ENCODE measurements around the gene PRKAR1A.
"Not testable (repeated sequence)": the region's sequence is repeated elsewhere in the genome, so short reads cannot be mapped to it uniquely, and the experiment has no call there.

The PRKAR1A gene

DNA sequence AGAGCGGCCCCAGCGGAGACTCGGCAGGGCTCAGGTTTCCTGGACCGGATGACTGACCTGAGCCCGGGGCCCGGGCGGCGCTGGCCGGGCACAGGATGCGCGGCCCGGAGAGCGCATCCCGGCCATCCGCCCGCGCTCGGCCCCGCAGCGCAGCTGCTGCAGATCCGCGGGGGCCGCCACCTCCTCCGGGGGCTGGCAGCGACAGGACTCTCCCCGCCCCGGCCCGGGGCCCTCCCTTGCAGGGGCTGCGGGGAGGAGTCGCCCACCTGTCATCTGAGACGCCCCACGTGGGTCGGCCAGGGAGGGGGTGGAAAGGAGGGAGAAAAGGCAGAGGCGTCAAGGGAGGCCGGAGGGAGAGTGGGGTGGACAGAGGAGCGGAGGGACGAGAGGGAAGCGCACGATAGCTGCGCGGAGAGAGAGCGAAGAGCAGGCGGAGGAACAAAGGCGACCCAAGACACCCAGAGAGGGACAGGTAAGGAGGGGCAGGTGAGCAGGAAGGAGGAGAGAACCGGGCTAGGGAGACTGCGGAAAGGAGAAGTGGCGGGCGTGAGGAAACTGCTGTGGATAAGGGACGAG, 471 bp upstream of the PRKAR1A start:
- H3K27ac ChIP-seq (ENCODE audit: low read depth, low read length): peak overlapping the region; percentile 93
- H3K36me3 ChIP-seq (ENCODE audit: control insufficient read depth, insufficient read depth, low read length): peaks cover 23% of the 10 kb centered on the region

DNA sequence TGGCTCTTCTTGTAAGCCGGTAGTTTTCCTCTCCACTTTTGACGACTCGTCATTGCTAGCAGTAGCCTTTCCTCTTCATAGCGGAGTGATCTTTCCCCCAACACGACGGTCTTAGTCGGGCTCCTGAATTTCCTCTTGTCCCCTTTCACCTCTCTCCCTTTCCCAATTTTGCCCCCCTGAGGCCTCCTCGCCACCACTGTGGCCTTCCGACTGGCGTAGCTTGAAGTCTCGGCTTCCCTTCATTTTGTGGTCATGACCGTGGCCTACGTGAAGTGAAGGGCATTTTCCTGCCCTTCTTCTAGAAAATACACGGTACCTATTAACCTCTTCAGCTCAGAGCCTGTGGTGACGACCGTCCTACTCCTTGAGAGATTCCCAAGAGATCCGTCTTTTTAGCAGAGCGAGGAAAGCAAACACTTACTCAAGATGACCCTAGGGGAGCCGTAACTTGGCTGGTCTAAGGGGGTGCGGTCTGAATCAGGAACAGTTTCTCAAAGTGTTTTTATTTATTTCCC, 787 bp downstream of the PRKAR1A start:
- Histone ChIP-seq H3K36me3 (ENCODE audit: control insufficient read depth, insufficient read depth, low read length) (peaks cover 36% of the 10 kb centered on the region), H3K4me1 (ENCODE audit: control insufficient read depth, insufficient read depth, low read length) (peaks cover 21% of the 10 kb centered on the region), H3K27ac (ENCODE audit: low read depth, low read length) (peak overlapping the region; percentile 93), H3K9me3 (ENCODE audit: control insufficient read depth, insufficient read depth, low read depth, low read length) (peaks cover 19% of the 10 kb centered on the region), H3K4me3 (ENCODE audit: low read depth, low read length) (peak overlapping the region; percentile 84), H3K27me3 (ENCODE audit: control insufficient read depth, insufficient read depth, low read length) (no peaks in the 10 kb centered on the region), H3K9ac (ENCODE audit: low read length) (peak overlapping the region; percentile 90)

More for the DNA sequence above, 471 bp upstream of the PRKAR1A start:
- peaks cover 6% of the 10 kb centered on the region; the same call in 1 of the 2 replicates for H3K9me3 ChIP-seq (ENCODE audit: control insufficient read depth, insufficient read depth, low read depth, low read length)
- peaks cover 24% of the 10 kb centered on the region for H3K4me1 ChIP-seq (ENCODE audit: control insufficient read depth, insufficient read depth, low read length)
- H3K9ac ChIP-seq (ENCODE audit: low read length): peak overlapping the region; percentile 90
- no peaks in the 10 kb centered on the region for H3K27me3 ChIP-seq (ENCODE audit: control insufficient read depth, insufficient read depth, low read length)
- peak overlapping the region; percentile 84 for H3K4me3 ChIP-seq (ENCODE audit: low read depth, low read length)

DNA sequence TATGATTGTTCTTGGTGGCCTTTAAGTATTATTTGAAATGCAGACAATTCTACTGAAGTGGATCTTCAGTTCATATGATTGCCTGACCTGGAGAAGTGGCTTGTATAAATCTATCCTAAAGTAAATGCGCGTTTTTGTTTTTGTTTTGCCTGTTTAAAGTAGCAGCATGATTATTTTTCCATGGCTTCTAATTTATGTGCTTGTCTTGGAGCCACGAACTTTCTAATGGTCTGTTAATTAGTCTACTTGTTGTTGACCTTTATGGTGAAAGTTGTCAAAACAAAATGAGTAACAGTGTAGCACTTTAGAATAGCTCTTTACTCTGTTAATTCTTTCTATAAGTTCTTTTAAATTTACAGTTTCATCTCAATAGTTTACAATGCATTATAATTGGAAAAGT, 1.7 kb downstream of the PRKAR1A start:
- Histone ChIP-seq H3K4me3 (ENCODE audit: low read depth, low read length) (peak overlapping the region; percentile 84), H3K27ac (ENCODE audit: low read depth, low read length) (no peak overlapping the region), H3K36me3 (ENCODE audit: control insufficient read depth, insufficient read depth, low read length) (peaks cover 44% of the 10 kb centered on the region), H3K27me3 (ENCODE audit: control insufficient read depth, insufficient read depth, low read length) (no peaks in the 10 kb centered on the region), H3K4me1 (ENCODE audit: control insufficient read depth, insufficient read depth, low read length) (peaks cover 21% of the 10 kb centered on the region), H3K9ac (ENCODE audit: low read length) (peak overlapping the region; percentile 90), H3K9me3 (ENCODE audit: control insufficient read depth, insufficient read depth, low read depth, low read length) (peaks cover 25% of the 10 kb centered on the region)

DNA sequence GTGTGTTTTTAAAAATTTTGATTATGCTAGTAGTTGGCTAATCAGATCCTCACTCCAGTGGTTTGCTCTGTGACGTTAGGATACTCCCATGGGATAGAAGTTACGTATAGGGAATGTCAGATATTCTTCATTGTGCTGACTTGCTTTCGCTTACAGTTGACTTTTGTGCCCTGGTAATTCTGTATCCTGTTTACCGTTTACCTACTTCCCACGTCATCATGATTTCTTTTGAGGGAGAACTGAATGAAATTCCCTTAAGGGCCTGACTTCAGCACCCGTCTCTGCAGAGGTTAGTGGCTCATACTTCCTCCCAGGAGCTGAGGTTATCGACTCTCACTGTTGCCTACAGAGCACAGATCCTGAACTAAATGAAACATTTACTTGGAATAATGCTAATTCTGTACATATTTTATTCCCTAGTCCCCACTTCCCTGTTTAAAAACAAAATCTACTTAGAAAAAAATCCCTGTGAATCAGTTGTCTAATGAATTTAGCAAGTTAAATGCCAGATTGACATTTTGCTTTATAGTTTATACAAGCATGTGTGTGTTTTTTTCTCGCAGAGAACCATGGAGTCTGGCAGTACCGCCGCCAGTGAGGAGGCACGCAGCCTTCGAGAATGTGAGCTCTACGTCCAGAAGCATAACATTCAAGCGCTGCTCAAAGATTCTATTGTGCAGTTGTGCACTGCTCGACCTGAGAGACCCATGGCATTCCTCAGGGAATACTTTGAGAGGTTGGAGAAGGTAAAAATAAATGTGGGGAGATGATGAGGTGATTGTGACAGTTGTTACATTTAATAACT, 2.8 kb downstream of the PRKAR1A start:
- Histone ChIP-seq H3K4me1 (ENCODE audit: control insufficient read depth, insufficient read depth, low read length) (peaks cover 21% of the 10 kb centered on the region), H3K4me3 (ENCODE audit: low read depth, low read length) (peak overlapping the region; percentile 84), H3K27me3 (ENCODE audit: control insufficient read depth, insufficient read depth, low read length) (no peaks in the 10 kb centered on the region), H3K9ac (ENCODE audit: low read length) (no peak overlapping the region), H3K36me3 (ENCODE audit: control insufficient read depth, insufficient read depth, low read length) (peaks cover 55% of the 10 kb centered on the region), H3K27ac (ENCODE audit: low read depth, low read length) (no peak overlapping the region), H3K9me3 (ENCODE audit: control insufficient read depth, insufficient read depth, low read depth, low read length) (peaks cover 26% of the 10 kb centered on the region)

DNA sequence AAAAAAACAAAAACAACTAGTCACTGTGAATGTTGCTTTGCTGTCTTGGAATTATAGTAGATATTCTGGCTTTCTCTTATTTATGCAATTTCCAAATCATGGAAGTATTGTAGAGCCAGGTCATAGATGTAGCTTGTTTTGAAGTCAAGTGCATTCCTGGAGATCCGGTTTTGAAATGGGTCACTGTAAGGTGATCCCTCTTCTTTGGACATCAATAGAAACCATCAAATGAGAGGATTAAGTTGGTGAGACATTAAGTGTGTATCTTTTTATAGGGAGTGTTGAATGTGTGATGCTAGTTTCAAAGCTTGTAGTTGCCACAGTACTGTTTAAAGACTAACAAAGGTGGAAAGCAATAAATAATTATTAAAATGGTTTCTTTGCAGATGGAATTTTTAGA, 4.5 kb downstream of the PRKAR1A start:
- Histone ChIP-seq H3K4me3 (ENCODE audit: low read depth, low read length) (no peak overlapping the region), H3K27me3 (ENCODE audit: control insufficient read depth, insufficient read depth, low read length) (no peaks in the 10 kb centered on the region), H3K9me3 (ENCODE audit: control insufficient read depth, insufficient read depth, low read depth, low read length) (peaks cover 26% of the 10 kb centered on the region), H3K36me3 (ENCODE audit: control insufficient read depth, insufficient read depth, low read length) (peaks cover 61% of the 10 kb centered on the region), H3K4me1 (ENCODE audit: control insufficient read depth, insufficient read depth, low read length) (peaks cover 10% of the 10 kb centered on the region; the same call in 1 of the 2 replicates), H3K27ac (ENCODE audit: low read depth, low read length) (no peak overlapping the region), H3K9ac (ENCODE audit: low read length) (no peak overlapping the region)

DNA sequence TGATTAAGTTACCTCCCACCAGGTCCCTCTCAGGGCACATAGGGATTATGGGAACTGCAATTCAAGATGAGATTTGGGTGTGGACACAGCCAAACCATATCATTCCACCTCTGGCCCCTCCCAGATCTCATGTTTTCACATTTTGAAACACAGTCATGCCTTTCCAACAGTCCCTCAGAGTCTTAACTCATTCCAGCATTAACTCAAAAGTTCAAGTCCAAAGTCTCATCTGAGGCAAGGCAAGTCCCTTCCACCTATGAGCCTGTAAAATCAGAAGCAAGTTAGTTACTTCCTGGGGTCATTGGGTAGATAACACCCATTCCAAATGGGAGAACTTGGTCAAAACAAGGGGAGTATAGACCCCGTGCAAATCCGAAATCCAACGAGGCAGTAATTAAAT, 5.4 kb downstream of the PRKAR1A start:
- Histone ChIP-seq H3K36me3 (ENCODE audit: control insufficient read depth, insufficient read depth, low read length) (peaks cover 67% of the 10 kb centered on the region), H3K4me1 (ENCODE audit: control insufficient read depth, insufficient read depth, low read length) (peaks cover 10% of the 10 kb centered on the region; the same call in 1 of the 2 replicates)

DNA sequence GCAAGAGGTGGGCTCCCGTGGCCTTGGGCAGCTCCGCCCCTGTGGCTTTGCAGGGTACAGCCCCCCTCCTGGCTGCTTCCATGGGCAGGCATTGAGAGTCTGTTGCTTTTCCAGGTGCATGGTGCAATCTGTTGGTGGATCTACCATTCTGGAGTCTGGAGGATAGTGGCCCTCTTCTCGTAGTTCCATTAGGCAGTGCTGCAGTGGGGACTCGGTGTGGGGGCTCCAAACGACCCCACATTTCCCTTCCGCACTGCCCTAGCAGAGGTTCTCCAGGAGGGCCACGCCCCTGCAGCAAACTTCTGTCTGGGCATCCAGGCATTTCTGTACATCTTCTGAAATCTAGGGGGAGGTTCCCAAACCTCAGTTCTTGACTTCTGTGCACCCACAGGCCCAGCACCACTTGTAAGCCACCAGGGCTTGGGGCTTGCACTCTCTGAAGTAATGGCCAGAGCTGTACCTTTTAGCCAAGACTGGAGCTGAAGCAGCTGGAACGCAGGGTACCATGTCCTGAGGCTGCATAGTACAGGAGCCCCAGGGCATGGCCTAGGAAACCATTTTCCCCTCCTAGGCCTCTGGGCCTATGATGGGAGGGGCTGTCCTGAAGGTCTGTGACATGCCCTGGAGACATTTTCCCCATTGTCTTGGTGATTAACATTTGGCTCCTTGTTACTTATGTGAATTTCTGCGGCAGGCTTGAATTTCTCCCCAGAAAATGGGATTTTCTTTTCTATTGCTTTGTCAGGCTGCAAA, 6.0 kb downstream of the PRKAR1A start:
- Histone ChIP-seq H3K4me3 (ENCODE audit: low read depth, low read length) (no peak overlapping the region), H3K27me3 (ENCODE audit: control insufficient read depth, insufficient read depth, low read length) (no peaks in the 10 kb centered on the region), H3K9ac (ENCODE audit: low read length) (no peak overlapping the region), H3K36me3 (ENCODE audit: control insufficient read depth, insufficient read depth, low read length) (peaks cover 74% of the 10 kb centered on the region), H3K9me3 (ENCODE audit: control insufficient read depth, insufficient read depth, low read depth, low read length) (peaks cover 26% of the 10 kb centered on the region), H3K27ac (ENCODE audit: low read depth, low read length) (no peak overlapping the region), H3K4me1 (ENCODE audit: control insufficient read depth, insufficient read depth, low read length) (peaks cover 10% of the 10 kb centered on the region; the same call in 1 of the 2 replicates)

More for the DNA sequence above, 5.4 kb downstream of the PRKAR1A start:
- H3K9me3 ChIP-seq (ENCODE audit: control insufficient read depth, insufficient read depth, low read depth, low read length): peaks cover 26% of the 10 kb centered on the region
- not testable (repeated sequence) for H3K4me3 ChIP-seq (ENCODE audit: low read depth, low read length); H3K27ac ChIP-seq (ENCODE audit: low read depth, low read length); H3K9ac ChIP-seq (ENCODE audit: low read length); H3K27me3 ChIP-seq (ENCODE audit: control insufficient read depth, insufficient read depth, low read length)

DNA sequence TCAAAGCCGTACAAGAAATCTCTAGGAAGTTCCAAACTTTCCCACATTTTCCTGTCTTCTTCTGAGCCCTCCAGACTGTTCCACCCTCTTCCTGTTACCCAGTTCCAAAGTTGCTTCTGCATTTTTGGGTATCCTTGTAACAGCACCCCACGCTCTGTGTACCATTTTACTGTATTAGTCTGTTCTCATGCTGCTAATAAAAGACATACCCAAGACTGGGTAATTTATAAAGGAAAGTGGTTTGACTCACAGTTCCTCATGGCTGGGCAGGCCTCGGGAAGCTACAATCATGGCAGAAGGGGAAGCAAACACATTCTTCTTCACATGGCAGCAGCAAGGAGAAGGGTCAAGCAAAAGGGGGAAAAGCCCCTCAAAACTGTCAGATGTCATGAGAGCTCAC, 6.8 kb downstream of the PRKAR1A start:
- peaks cover 26% of the 10 kb centered on the region for H3K9me3 ChIP-seq (ENCODE audit: control insufficient read depth, insufficient read depth, low read depth, low read length)
- not testable (repeated sequence) for H3K9ac ChIP-seq (ENCODE audit: low read length); H3K4me1 ChIP-seq (ENCODE audit: control insufficient read depth, insufficient read depth, low read length); H3K4me3 ChIP-seq (ENCODE audit: low read depth, low read length); H3K27ac ChIP-seq (ENCODE audit: low read depth, low read length); H3K27me3 ChIP-seq (ENCODE audit: control insufficient read depth, insufficient read depth, low read length)
- H3K36me3 ChIP-seq (ENCODE audit: control insufficient read depth, insufficient read depth, low read length): peaks cover 82% of the 10 kb centered on the region

DNA sequence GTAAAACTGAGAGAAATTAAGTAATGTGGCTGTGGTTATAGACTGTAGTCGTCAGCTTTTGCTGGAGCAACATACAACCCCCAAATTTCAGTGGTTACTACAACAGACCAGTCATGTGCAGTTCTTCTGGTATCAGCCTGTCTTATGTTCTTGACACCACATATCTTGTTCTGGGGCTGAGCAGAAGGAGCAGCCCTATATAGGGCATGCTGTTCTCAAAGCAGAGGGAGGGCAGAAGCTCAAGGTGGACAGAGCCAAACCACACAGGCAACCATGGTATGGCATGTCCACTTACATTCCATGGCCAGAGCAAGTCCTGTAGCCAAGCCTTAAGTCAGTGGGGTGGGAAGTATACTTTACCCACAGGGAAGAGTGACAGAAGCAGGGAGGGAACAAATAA, 7.7 kb downstream of the PRKAR1A start:
- Histone ChIP-seq H3K27ac (ENCODE audit: low read depth, low read length) (no peak overlapping the region), H3K4me1 (ENCODE audit: control insufficient read depth, insufficient read depth, low read length) (peaks cover under 1% of the 10 kb centered on the region; the same call in 1 of the 2 replicates), H3K9ac (ENCODE audit: low read length) (no peak overlapping the region), H3K27me3 (ENCODE audit: control insufficient read depth, insufficient read depth, low read length) (no peaks in the 10 kb centered on the region), H3K9me3 (ENCODE audit: control insufficient read depth, insufficient read depth, low read depth, low read length) (peaks cover 26% of the 10 kb centered on the region), H3K36me3 (ENCODE audit: control insufficient read depth, insufficient read depth, low read length) (peaks cover 86% of the 10 kb centered on the region), H3K4me3 (ENCODE audit: low read depth, low read length) (no peak overlapping the region)

DNA sequence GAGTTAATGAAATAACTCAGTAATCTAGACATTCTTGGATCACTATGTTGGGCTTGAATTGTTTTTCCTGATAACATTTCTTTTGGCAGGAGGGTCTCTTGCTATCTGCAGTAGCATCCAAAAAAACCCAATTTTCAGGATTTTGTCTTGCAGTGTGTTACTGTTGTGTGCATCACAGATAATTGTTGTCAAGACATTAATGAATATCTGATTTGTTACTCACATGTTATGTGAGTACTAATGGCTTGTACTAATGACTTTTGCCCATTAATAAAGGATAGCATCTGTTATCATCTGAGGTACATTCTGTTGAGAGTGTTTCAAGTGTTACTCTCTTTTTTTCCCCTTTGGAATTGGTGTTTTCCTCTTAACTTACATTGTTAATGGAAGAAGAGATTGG, 10.0 kb downstream of the PRKAR1A start:
- no peak overlapping the region for H3K4me3 ChIP-seq (ENCODE audit: low read depth, low read length)
- H3K9ac ChIP-seq (ENCODE audit: low read length): no peak overlapping the region
- H3K27me3 ChIP-seq (ENCODE audit: control insufficient read depth, insufficient read depth, low read length): no peaks in the 10 kb centered on the region
- H3K36me3 ChIP-seq (ENCODE audit: control insufficient read depth, insufficient read depth, low read length): peaks cover 86% of the 10 kb centered on the region
- peaks cover 13% of the 10 kb centered on the region; the same call in 1 of the 2 replicates for H3K4me1 ChIP-seq (ENCODE audit: control insufficient read depth, insufficient read depth, low read length)
- no peak overlapping the region for H3K27ac ChIP-seq (ENCODE audit: low read depth, low read length)
- peaks cover 15% of the 10 kb centered on the region for H3K9me3 ChIP-seq (ENCODE audit: control insufficient read depth, insufficient read depth, low read depth, low read length)

All from HUES6 (cell line).